ENCODE measurements around the gene LCN6. TPM values are rescaled to one million over a fixed set of nuclear protein-coding genes. Genes with fewer than 3 reads are reported as not detected.

The LCN6 gene
- total RNA-seq, 1 experiment from 2014 or later = not detected

DNA sequence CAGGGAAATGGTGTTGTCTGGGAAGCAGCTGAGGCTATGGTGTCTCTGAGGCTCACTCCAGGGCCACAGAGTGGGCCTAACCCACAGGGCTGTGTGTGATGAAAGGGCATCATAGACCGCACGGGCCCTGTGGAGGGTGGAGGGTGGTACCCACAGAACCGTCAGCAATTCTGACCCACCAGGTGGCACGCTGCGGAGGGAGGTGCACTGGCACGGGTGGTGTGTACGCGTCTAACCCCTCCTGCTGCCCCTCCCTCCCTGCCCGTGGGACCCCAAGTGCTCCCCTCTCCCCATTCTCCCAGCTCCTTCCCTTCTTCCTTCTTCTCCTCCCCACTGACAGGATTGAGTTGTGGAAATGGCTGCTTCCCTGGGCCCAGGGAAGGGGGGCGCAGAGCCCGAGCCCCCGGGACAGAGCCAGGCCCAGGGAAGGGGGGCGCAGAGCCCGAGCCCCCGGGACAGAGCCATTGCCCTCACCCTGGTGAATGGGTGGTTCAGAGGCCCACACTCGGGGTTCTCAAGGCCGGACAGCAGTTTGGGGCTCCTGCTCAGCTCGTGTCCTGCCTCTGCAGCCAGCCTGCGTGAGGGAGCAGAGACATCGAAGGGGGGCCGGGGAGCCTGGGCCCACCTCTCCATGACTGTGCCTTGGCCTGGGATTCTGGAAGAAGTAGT, 12.4 kb downstream of the LCN6 start (continued):
- TF ChIP-seq, protein P1, sequence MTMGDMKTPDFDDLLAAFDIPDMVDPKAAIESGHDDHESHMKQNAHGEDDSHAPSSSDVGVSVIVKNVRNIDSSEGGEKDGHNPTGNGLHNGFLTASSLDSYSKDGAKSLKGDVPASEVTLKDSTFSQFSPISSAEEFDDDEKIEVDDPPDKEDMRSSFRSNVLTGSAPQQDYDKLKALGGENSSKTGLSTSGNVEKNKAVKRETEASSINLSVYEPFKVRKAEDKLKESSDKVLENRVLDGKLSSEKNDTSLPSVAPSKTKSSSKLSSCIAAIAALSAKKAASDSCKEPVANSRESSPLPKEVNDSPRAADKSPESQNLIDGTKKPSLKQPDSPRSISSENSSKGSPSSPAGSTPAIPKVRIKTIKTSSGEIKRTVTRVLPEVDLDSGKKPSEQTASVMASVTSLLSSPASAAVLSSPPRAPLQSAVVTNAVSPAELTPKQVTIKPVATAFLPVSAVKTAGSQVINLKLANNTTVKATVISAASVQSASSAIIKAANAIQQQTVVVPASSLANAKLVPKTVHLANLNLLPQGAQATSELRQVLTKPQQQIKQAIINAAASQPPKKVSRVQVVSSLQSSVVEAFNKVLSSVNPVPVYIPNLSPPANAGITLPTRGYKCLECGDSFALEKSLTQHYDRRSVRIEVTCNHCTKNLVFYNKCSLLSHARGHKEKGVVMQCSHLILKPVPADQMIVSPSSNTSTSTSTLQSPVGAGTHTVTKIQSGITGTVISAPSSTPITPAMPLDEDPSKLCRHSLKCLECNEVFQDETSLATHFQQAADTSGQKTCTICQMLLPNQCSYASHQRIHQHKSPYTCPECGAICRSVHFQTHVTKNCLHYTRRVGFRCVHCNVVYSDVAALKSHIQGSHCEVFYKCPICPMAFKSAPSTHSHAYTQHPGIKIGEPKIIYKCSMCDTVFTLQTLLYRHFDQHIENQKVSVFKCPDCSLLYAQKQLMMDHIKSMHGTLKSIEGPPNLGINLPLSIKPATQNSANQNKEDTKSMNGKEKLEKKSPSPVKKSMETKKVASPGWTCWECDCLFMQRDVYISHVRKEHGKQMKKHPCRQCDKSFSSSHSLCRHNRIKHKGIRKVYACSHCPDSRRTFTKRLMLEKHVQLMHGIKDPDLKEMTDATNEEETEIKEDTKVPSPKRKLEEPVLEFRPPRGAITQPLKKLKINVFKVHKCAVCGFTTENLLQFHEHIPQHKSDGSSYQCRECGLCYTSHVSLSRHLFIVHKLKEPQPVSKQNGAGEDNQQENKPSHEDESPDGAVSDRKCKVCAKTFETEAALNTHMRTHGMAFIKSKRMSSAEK (CRISPR knock-in tag; IDR thresholded peaks at IDR 0.05; ENCODE audit: borderline replicate concordance) = no peak
- no peak for TF ChIP-seq ATF1 (CRISPR knock-in tag; IDR thresholded peaks at IDR 0.05)
- TF ChIP-seq, protein P2, sequence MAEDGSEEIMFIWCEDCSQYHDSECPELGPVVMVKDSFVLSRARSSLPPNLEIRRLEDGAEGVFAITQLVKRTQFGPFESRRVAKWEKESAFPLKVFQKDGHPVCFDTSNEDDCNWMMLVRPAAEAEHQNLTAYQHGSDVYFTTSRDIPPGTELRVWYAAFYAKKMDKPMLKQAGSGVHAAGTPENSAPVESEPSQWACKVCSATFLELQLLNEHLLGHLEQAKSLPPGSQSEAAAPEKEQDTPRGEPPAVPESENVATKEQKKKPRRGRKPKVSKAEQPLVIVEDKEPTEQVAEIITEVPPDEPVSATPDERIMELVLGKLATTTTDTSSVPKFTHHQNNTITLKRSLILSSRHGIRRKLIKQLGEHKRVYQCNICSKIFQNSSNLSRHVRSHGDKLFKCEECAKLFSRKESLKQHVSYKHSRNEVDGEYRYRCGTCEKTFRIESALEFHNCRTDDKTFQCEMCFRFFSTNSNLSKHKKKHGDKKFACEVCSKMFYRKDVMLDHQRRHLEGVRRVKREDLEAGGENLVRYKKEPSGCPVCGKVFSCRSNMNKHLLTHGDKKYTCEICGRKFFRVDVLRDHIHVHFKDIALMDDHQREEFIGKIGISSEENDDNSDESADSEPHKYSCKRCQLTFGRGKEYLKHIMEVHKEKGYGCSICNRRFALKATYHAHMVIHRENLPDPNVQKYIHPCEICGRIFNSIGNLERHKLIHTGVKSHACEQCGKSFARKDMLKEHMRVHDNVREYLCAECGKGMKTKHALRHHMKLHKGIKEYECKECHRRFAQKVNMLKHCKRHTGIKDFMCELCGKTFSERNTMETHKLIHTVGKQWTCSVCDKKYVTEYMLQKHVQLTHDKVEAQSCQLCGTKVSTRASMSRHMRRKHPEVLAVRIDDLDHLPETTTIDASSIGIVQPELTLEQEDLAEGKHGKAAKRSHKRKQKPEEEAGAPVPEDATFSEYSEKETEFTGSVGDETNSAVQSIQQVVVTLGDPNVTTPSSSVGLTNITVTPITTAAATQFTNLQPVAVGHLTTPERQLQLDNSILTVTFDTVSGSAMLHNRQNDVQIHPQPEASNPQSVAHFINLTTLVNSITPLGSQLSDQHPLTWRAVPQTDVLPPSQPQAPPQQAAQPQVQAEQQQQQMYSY (CRISPR knock-in tag; IDR thresholded peaks at IDR 0.05) = no peak
- TF ChIP-seq TEAD4 (CRISPR knock-in tag; IDR thresholded peaks at IDR 0.05) = no peak

DNA sequence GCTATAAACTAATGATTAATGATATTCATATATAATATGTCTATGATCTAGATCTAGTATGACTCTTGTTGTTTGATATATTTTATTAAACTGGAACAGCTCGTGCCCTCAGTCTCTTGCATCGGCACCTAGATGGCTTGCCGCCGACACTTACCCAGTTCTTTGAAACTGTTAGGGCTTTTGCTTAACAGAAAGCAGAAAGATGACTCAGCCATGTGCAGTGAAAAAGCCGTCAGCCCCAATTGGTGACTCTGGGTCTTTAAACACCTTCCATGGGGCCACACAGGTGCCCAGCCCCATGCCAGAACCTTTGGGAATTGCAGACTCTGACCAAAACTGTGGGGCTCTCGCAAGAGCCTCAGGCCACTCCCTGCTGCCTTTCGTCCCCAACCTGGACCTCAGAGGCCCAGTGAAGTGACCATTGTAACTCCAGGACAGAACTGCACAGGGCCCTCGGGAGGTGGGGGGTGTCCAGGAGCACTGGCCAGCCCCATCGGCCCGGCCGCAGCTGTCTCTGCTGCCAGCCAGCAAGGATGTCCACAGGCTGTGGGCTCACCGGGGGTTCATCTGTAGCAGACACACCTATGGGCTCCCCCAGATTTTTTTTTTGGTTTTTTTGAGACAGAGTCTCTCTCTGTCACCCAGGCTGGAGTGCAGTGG, 13.4 kb downstream of the LCN6 start:
- Mint-ChIP-seq H3K9me3 (peaks cover 3% of the 10 kb centered on the region; the same call in 1 of the 2 replicates), H3K36me3 (no peaks in the 10 kb centered on the region), H3K27ac (no peak overlapping the region), H3K4me3 (no peak overlapping the region), H3K27me3 (ENCODE audit: low read depth) (no peaks in the 10 kb centered on the region), H3K4me1 (peaks cover 4% of the 10 kb centered on the region; the same call in 1 of the 2 replicates)
- CTCF ChIA-PET = no interaction called here
- TF ChIP-seq JUN (CRISPR knock-in tag; IDR thresholded peaks at IDR 0.05) (no peak), NFATC4 (CRISPR knock-in tag; IDR thresholded peaks at IDR 0.05) (no peak), CREM (CRISPR knock-in tag; IDR thresholded peaks at IDR 0.05) (no peak), ZNF219 (CRISPR knock-in tag; IDR thresholded peaks at IDR 0.05; ENCODE audit: borderline replicate concordance) (no peak)
- TF ChIP-seq, protein P3, sequence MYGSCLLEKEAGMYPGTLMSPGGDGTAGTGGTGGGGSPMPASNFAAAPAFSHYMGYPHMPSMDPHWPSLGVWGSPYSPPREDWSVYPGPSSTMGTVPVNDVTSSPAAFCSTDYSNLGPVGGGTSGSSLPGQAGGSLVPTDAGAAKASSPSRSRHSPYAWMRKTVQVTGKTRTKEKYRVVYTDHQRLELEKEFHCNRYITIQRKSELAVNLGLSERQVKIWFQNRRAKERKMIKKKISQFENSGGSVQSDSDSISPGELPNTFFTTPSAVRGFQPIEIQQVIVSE (CRISPR knock-in tag; IDR thresholded peaks at IDR 0.05; ENCODE audit: borderline replicate concordance) = no peak
- TF ChIP-seq, protein P4, sequence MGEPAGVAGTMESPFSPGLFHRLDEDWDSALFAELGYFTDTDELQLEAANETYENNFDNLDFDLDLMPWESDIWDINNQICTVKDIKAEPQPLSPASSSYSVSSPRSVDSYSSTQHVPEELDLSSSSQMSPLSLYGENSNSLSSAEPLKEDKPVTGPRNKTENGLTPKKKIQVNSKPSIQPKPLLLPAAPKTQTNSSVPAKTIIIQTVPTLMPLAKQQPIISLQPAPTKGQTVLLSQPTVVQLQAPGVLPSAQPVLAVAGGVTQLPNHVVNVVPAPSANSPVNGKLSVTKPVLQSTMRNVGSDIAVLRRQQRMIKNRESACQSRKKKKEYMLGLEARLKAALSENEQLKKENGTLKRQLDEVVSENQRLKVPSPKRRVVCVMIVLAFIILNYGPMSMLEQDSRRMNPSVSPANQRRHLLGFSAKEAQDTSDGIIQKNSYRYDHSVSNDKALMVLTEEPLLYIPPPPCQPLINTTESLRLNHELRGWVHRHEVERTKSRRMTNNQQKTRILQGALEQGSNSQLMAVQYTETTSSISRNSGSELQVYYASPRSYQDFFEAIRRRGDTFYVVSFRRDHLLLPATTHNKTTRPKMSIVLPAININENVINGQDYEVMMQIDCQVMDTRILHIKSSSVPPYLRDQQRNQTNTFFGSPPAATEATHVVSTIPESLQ (CRISPR knock-in tag; IDR thresholded peaks at IDR 0.05) = no peak
- TF ChIP-seq, protein P5, sequence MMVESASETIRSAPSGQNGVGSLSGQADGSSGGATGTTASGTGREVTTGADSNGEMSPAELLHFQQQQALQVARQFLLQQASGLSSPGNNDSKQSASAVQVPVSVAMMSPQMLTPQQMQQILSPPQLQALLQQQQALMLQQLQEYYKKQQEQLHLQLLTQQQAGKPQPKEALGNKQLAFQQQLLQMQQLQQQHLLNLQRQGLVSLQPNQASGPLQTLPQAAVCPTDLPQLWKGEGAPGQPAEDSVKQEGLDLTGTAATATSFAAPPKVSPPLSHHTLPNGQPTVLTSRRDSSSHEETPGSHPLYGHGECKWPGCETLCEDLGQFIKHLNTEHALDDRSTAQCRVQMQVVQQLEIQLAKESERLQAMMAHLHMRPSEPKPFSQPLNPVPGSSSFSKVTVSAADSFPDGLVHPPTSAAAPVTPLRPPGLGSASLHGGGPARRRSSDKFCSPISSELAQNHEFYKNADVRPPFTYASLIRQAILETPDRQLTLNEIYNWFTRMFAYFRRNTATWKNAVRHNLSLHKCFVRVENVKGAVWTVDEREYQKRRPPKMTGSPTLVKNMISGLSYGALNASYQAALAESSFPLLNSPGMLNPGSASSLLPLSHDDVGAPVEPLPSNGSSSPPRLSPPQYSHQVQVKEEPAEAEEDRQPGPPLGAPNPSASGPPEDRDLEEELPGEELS (CRISPR knock-in tag; IDR thresholded peaks at IDR 0.05) = no peak
- TF ChIP-seq, protein P6, sequence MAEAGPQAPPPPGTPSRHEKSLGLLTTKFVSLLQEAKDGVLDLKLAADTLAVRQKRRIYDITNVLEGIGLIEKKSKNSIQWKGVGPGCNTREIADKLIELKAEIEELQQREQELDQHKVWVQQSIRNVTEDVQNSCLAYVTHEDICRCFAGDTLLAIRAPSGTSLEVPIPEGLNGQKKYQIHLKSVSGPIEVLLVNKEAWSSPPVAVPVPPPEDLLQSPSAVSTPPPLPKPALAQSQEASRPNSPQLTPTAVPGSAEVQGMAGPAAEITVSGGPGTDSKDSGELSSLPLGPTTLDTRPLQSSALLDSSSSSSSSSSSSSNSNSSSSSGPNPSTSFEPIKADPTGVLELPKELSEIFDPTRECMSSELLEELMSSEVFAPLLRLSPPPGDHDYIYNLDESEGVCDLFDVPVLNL (CRISPR knock-in tag; IDR thresholded peaks at IDR 0.05; ENCODE audit: borderline replicate concordance, low read depth) = no peak
- TF ChIP-seq, protein P7, sequence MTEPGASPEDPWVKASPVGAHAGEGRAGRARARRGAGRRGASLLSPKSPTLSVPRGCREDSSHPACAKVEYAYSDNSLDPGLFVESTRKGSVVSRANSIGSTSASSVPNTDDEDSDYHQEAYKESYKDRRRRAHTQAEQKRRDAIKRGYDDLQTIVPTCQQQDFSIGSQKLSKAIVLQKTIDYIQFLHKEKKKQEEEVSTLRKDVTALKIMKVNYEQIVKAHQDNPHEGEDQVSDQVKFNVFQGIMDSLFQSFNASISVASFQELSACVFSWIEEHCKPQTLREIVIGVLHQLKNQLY (CRISPR knock-in tag; IDR thresholded peaks at IDR 0.05) = no peak
- ATAC-seq (no peak), DNase-seq (ENCODE audit: low spot score) (no peak)
- POLR2A ChIA-PET = no interaction called here

All from WTC11 (cell line).